D721Med (cell line): ENCODE results near the gene VEPH1.

Source experiments
- DNase-seq: peaks from one replicate; pipeline ENCODE4 v3.0.0; 2011; ENCODE audit warnings: low spot score; ENCODE audit not compliant: insufficient read length
- FAIRE-seq: peaks from 2 replicates; lab custom pipeline; 2011; peaks lifted over from hg19 to GRCh38; lab: Jason Lieb, UNC
- CTCF ChIP-seq: IDR thresholded peaks from 2 replicates; pipeline ENCODE4 v1.5.1; 2012; ENCODE audit warnings: mild to moderate bottlenecking, control low read depth; ENCODE audit not compliant: insufficient read depth; ENCODE audit errors: missing control alignments

VEPH1 gene

DNA sequence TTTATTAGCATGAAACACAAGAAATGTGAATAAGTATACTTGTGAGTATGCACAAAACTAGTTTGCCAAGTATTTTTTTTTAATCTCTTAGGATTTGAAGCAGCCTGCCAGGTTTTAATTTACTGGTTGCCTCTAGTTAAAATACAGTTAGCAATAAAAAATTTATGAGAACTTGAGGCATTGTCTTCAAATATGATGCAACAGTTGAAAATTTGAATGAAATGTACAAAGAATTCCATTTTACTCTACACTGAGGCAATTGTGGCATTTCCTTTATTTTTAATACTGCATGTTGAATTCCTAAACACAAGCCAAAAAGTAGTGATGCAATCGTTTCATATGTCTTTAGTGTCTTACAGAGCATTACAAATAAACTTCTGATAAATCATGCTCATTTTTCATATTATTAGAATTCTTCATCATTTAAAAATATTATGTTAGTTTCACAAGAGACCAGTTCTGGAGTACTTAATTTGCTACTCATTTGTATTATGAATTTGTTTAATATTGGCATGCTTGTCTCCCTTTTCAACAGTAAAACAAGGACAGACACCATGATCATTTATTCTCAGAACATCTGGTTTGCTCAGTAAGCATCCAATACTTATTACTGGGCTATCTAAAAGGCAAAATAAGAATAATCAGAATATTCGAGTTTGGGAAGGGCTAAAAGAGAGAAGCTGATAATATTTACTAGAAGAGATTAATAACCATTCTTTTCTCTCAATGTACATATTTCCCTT lies 191.4 kb downstream of the VEPH1 start:
- no peak for FAIRE-seq
- TF ChIP-seq CTCF: no peak

DNA sequence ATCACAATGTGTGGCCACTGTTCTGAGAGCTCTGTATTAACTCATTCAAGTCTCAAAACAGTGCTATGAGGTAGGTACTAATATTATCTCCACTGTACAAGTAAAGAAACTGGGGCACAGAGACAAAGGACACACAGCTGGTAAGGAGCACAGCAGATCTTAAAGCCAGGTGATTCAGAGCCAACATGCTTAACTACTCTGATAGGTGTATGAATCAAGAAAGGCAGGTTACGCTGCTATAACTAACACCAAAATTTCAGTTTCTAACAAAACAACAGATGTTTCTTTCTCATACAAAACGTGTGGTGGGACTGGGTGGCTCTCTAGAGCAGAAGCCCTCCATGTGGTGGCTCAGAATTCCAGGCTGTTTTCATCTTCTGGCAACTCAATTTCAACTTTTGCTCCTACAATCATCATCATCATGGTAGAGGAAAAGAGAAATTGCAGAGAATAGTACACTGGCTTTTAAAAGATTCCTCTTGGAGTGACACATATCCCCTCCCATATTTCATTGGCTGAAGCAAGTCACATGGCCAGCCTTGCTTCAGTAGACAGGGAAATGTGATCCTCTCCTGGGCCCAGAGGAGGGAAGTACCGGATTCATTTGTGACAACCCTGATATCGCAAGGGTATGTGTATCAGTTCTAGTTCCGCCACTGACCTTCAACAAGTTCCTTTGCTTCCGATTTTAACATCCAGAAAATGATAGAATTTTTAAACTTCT lies 192.7 kb downstream of the VEPH1 start:
- no peak for DNase-seq
- no peak for FAIRE-seq
- TF ChIP-seq CTCF: no peak

More for the DNA sequence above, 191.4 kb downstream of the VEPH1 start:
- no peak for DNase-seq

DNA sequence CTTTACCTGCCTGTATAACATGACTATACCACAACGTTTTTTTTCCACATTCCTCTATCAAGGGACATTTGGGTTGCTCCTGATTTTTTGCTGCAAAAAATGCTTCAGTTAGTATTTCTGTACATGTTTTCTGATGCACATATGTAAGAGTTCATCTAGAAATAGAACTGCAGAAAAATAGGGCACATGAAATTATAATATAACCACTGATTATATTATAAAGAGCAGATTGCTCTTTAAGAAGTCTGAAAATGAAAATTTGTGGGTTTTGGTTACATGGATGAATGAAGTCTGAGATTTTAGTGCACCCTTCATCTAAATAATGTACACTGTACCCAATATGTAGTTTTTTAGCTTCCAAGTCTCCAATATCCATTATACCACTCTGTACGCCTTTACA lies 196.7 kb downstream of the VEPH1 start:
- no peak for TF ChIP-seq CTCF
- DNase-seq (no peak), FAIRE-seq (no peak)

DNA sequence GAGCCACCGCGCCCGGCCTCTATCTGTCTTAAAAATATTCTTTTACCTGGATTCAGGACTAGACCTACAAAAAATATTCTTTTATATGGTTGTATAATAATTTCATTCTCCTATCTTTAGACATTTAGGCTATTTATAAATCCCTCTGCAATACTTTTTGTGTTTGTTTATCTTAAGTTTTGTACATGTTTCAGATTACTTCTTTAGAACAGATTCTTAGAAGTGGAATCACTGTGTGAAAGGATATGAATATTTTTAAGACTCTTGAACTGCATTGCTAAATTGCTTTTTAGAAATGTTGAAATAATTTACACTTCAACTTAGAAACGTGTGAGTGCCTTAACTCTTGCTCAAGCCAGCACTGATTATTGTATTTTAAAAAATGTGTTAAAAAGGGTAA lies 197.8 kb downstream of the VEPH1 start:
- DNase-seq (no peak), FAIRE-seq (no peak)
- TF ChIP-seq CTCF: no peak

DNA sequence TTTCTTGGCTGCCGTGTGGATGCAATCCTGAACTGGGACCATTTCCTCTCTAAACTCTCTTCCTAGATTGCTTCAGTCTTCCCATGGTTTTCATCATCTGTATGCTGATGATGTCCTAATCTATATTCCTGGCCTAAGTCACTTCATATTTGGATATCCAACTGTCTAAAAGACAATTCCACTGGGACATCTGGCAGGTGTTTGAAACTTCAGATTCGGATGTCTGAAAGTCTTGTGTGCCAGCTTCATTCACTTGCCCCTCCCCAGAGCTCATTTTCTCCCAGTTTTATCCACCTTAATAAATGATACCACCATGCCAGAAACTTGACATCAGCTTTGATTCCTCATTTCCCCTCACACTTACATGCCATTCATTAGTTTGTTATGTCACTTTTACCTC lies 201.5 kb downstream of the VEPH1 start:
- no peak for TF ChIP-seq CTCF
- no peak for DNase-seq
- FAIRE-seq: no peak

GRCh38 chr3:157300981-157301663 lies 202.1 kb downstream of the VEPH1 start:
- no peak for FAIRE-seq
- TF ChIP-seq CTCF: no peak
- no peak for DNase-seq
